NCI-H2107 treated with DMSO at 0.1 percent for 48 hours (cell line): ENCODE results near the gene ARAP1.

ENCODE experiments used
- DNase-seq: peaks from one replicate; lab custom pipeline; 2025; ENCODE audit not compliant: unreplicated experiment; lab: John Stamatoyannopoulos, UW

ARAP1 gene

GRCh38 chr11:72780296-72781062, 28.3 kb upstream of the ARAP1 start:
- no peak for DNase-seq

GRCh38 chr11:72779495-72780128, 27.4 kb upstream of the ARAP1 start:
- DNase-seq: no peak

DNA sequence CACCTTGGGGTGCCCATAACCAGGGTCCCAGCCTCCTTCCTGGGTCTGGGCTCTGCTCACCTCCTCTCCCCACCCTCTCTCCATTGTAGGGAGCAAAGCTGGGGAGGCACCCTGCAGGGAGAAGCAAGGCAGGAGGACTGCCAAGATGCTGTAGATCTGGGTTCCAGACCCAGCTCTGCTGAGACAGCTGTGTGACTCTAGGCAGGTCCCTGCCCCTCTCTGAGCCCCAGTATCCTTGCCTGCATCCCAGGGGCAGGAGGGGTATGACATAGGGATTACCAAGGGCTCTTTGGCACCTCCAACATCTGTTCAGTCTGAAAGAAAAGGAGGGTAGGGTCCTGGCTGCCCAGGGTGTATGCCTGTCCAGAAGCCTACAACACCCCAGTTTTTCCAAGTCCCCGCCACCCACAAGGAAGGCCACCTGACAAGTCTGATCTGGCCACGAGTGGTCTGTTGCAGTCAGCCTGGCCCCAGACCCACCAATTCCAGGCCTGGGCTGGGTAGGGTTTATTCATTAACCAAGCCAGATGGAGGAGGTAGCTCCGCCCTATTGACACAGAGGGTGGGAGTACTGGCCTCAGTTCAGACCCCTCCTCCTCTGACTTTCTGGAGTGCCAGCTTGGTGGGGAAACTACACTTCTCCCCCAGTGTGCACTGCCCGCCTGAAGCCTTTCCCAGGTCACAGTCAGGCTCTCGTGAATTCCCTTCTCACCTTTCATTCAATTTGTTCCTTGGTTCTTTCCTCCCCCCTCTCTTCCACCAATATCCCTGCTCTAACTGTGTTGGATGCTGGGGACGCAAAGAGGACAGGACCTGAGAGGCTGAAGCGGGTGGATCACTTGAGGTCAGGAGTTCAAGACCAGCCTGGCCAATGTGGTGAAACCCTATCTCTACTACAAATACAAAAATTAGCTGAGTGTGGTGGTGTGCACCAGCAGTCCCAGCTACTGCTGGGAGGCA, 26.6 kb upstream of the ARAP1 start:
- DNase-seq: no peak

- DNase-seq: no peak
Measured at GRCh38 chr11:72777755-72778278, 25.6 kb upstream of the ARAP1 start.

GRCh38 chr11:72776844-72777754, 24.9 kb upstream of the ARAP1 start:
- no peak for DNase-seq

- DNase-seq: no peak
Measured at GRCh38 chr11:72776117-72776843, 24.1 kb upstream of the ARAP1 start.

DNA sequence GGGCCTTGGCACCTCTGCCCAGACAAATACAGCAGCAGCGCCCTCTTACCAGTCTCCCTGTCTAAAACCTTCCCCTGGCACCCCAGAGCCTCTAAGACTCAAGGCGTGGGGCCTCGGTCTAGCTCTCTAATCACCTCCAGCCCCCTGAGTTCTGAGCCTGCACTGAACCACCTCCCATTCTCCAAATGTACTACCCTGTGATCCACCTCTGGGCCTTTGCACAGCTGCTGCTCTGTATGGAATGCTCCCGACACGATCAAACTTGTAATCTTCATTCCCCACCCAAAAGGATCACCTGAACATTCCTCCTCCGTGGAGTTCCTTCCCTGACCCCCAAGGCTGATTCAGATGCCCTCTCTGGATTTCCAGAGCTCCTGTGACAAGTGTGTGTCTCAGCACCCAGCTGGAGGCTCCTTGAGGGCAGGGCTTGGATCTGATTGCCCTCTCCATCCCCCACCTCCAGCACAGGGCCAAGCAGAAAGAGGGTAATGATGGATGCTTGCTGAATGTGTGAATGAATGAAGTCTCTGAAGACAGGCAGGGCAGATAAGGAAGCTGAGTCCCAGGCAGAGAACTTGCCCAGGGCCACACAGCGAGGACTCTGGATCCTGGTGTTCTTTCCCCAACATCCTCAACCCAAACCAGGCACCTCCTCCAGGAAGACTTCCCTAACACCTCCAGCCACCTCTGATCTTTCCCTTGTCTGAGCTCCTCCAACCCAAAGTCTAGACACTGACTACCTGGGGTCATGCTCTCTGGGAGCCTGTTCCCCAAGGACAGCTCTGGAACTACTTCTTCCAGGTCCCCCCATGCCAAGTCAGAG, 23.3 kb upstream of the ARAP1 start:
- DNase-seq: no peak

DNA sequence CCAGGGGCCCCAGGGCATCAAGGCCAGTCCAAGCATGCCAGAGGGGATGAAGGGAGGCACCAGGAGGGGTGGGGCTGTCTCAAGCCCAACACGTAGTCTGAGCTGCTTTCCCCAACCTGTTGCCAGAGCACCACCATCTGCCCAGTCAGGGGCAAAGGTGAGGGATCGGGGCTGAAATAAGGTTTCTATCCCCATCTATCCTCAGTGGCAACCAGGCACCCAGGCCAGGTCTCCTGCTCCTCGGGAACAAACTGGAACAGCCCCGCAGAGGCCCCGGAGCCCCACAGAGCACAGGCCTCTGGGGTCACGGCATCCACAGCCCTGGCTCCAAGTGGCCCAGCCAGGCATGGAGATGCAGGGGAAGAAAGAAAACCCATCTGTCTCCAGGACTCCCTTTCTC, 22.3 kb upstream of the ARAP1 start:
- no peak for DNase-seq

- DNase-seq: no peak
Measured at GRCh38 chr11:72773696-72774095, 21.5 kb upstream of the ARAP1 start.

GRCh38 chr11:72773291-72773690, 21.1 kb upstream of the ARAP1 start:
- DNase-seq: peak; percentile 28

DNA sequence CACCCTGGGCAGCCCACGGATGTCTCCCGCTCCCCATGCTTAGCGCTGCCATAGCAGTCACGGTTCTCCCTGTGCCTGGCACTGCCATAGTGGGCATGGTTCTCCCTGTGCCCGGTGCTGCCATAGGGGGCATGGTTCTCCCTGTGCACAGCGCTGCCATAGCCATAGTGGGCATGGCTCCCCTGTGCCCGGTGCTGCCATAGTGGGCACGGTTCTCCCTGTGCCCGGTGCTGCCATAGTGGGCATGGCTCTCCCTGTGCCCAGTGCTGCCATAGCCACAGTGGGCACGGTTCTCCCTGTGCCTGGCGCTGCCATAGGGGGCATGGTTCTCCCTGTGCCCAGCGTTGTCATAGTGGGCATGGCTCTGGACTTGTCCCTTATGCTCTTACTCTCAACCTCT, 19.9 kb upstream of the ARAP1 start:
- DNase-seq: no peak

DNA sequence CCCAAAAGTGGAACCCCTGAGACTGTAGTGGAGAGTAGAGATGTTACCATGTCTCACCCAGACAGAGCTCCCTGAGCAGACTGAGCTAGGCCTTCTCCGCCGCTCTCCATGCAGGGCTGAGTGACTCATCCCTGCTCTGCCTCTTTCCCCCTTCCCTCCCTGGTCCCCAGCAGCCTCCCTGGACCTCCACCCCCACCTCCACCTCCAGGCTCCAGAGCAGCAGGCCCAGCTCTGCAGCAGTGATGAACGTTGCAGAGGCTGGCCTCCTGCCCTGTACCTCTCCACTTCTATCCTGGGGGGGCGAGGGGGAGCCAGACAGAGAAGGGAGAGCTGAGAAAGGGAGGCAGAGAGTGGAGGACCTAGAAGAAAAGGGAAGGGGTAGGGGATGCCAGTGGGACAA, 19.3 kb upstream of the ARAP1 start:
- no peak for DNase-seq

DNA sequence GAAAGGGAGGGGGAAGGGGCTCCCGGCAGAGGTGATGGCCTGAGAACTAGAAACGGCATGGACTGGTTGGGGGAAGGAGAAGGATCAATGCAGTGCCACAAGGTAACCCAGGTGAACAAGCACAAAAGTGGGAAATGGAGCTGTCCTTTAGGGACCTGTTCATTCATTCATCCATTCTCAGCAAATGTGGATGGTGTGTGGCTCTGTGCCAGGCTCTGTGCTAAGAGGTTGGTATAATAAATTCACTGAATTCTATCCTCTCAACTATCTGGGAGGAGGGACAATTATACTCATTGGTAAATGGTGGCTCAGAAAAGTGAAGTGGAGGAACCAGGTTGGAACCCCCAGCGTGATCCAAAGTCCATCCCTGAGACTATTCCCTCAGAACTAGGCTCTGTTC, 18.6 kb upstream of the ARAP1 start:
- no peak for DNase-seq

GRCh38 chr11:72769680-72770079, 17.5 kb upstream of the ARAP1 start:
- DNase-seq: no peak

DNA sequence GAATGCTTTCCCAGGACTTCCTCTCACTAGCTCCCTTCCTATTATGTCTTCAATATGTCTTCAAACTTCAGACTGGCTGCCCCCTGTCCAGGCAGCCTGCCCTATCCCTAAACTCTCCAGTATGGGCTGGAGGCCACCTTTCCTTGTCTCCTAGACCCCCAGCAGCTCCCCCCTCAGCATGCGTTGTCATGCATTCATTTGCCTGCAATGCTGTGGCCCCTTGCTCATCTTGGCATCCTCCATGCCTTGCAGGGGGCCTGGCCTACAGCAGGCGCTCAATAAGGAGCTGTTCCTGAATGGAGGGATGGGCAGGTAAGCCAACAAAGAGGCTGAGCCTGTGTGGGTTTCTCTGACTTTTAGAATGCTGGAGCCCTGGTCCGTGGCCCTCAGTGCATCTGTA, 16.4 kb upstream of the ARAP1 start:
- no peak for DNase-seq

- DNase-seq: no peak
Measured at GRCh38 chr11:72767203-72768062, 15.2 kb upstream of the ARAP1 start.

- DNase-seq: no peak
Measured at GRCh38 chr11:72766152-72766902, 14.1 kb upstream of the ARAP1 start.
